Thyroid gland (tissue), 4 donors: ENCODE measurements around the gene SYTL3. TPM values are rescaled to one million over a fixed set of nuclear protein-coding genes. Genes with fewer than 3 reads are reported as not detected.

ENCODE experiments used
- DNase-seq, 2 donors: peaks; one replicate each; pipeline ENCODE4 v3.0.0-alpha.2; 2019
- H3K27ac ChIP-seq, 3 donors: fragments of 200-600 bp; sonication (generic); 1 replicate in 2 of 3; 2 replicates in 1 of 3; pipeline ENCODE4 v1.5.1; 2016 to 2019; ENCODE audit warnings: mild to moderate bottlenecking in 1 of 3, moderate library complexity in 1 of 3
- H3K27me3 ChIP-seq: fragments of 200-600 bp; sonication (generic); one replicate; pipeline ENCODE4 v1.5.1; 2019
- H3K36me3 ChIP-seq, 2 donors: fragments of 200-600 bp; sonication (generic); one replicate each; pipeline ENCODE4 v1.5.1; 2016 to 2019
- H3K4me1 ChIP-seq, 2 donors: fragments of 200-600 bp; sonication (generic); one replicate each; pipeline ENCODE4 v1.5.1; 2017 to 2019
- H3K4me3 ChIP-seq, 3 donors: fragments of 200-600 bp; sonication (generic); replicated peaks in 1 of 3; 1 replicate in 2 of 3; 2 replicates in 1 of 3; pipeline ENCODE4 v1.5.1; 2016; ENCODE audit warnings: mild to moderate bottlenecking in 1 of 3
- H3K9me3 ChIP-seq: fragments of 200-600 bp; sonication (generic); one replicate; pipeline ENCODE4 v1.5.1; 2017
- CTCF ChIP-seq, 6 experiments: fragments of 200-600 bp in 3 of 6; fragments of 450-650 bp in 3 of 6; sonication (generic) in 3 of 6; IDR thresholded peaks; one replicate each; pipeline ENCODE4 v1.5.1; 2016 to 2019; ENCODE audit warnings: antibody characterized with exemption in 6 of 6, mild to moderate bottlenecking in 2 of 6, inconsistent platforms in 1 of 6, moderate library complexity in 1 of 6
- POLR2A ChIP-seq, 2 donors: fragments of 450-650 bp; IDR thresholded peaks; one replicate each; pipeline ENCODE4 v1.6.1; 2017; ENCODE audit warnings: antibody characterized with exemption in 2 of 2, mild to moderate bottlenecking in 2 of 2, moderate library complexity in 1 of 2
- WGBS, 2 donors: methylation state at CpG; one replicate each; pipeline ENCODE4 v1.1.5; 2017; 5-methylcytosine and 5-hydroxymethylcytosine counted together
- intact Hi-C: fragments of 100-400 bp; cut with DNase I; formaldehyde crosslinking; loops from one replicate; pipeline ENCODE4 v1.15.1; 2023
- total RNA-seq, 4 donors: library from RNA; depleted of rRNA; stranded (reverse); fragments of >200 nt; gene quantifications; one replicate each; pipeline ENCODE4 v1.2.3, GENCODE V29; 2016

SYTL3 gene
- total RNA-seq, 4 donors from 2014 or later: 16.9 to 33.0 (median 24.4) TPM

- TF ChIP-seq CTCF (IDR thresholded peaks at IDR 0.05) (no peak), POLR2A (IDR thresholded peaks at IDR 0.05) (no peak)
- H3K9me3 ChIP-seq: no peaks in the 10 kb centered on the region
- H3K4me3 ChIP-seq: no peak overlapping the region
- H3K27me3 ChIP-seq: no peaks in the 10 kb centered on the region
- no peaks in the 10 kb centered on the region for H3K36me3 ChIP-seq
- no peak for DNase-seq
- no peaks in the 10 kb centered on the region for H3K4me1 ChIP-seq
- WGBS, 2 donors: 90 to 92% methylated on average over 12 of the region's 12 CpGs
- intact Hi-C loops: no loop called here
- H3K27ac ChIP-seq: no peak overlapping the region
Observed at GRCh38 chr6:158737710-158738615, 88.1 kb downstream of the SYTL3 start.

- Histone ChIP-seq H3K4me3 (no peak overlapping the region), H3K36me3 (no peaks in the 10 kb centered on the region), H3K9me3 (no peaks in the 10 kb centered on the region), H3K27me3 (no peaks in the 10 kb centered on the region), H3K27ac (no peak overlapping the region), H3K4me1 (no peaks in the 10 kb centered on the region)
- TF ChIP-seq CTCF (IDR thresholded peaks at IDR 0.05) (no peak), POLR2A (IDR thresholded peaks at IDR 0.05) (no peak)
- no peak for DNase-seq
- 97 to 100% methylated on average over 1 of the region's 1 CpG for WGBS, 2 donors
- intact Hi-C loops: no loop called here
Observed at GRCh38 chr6:158739673-158740072, 89.8 kb downstream of the SYTL3 start.

GRCh38 chr6:158743033-158743651, 93.3 kb downstream of the SYTL3 start:
- Histone ChIP-seq H3K4me1 (no peaks in the 10 kb centered on the region), H3K27me3 (no peaks in the 10 kb centered on the region), H3K4me3 (no peak overlapping the region), H3K9me3 (no peaks in the 10 kb centered on the region), H3K36me3 (no peaks in the 10 kb centered on the region), H3K27ac (no peak overlapping the region)
- intact Hi-C loops: no loop called here
- 85 to 87% methylated on average over 6 of the region's 6 CpGs for WGBS, 2 donors
- DNase-seq: no peak
- TF ChIP-seq POLR2A (IDR thresholded peaks at IDR 0.05) (no peak), CTCF (IDR thresholded peaks at IDR 0.05) (no peak)

GRCh38 chr6:158744986-158745430, 95.2 kb downstream of the SYTL3 start:
- no peak for TF ChIP-seq CTCF (IDR thresholded peaks at IDR 0.05)
- TF ChIP-seq POLR2A (IDR thresholded peaks at IDR 0.05): no peak
- 83 to 91% methylated on average over 5 of the region's 5 CpGs for WGBS, 2 donors
- Histone ChIP-seq H3K4me3 (no peak overlapping the region), H3K27ac (no peak overlapping the region), H3K36me3 (no peaks in the 10 kb centered on the region), H3K9me3 (no peaks in the 10 kb centered on the region), H3K27me3 (no peaks in the 10 kb centered on the region), H3K4me1 (no peaks in the 10 kb centered on the region)
- no peak for DNase-seq
- intact Hi-C loops: no loop called here

GRCh38 chr6:158751224-158751623, 101.4 kb downstream of the SYTL3 start:
- WGBS, 2 donors: 87 to 95% methylated on average over 9 of the region's 9 CpGs
- intact Hi-C loops: no loop called here

More at GRCh38 chr6:158751224-158751623, 101.4 kb downstream of the SYTL3 start:
- no peaks in the 10 kb centered on the region for H3K27me3 ChIP-seq
- DNase-seq: no peak
- H3K36me3 ChIP-seq: peaks cover 0 to 6% of the 10 kb centered on the region in 2 donors
- no peak for TF ChIP-seq POLR2A (IDR thresholded peaks at IDR 0.05)
- TF ChIP-seq CTCF (IDR thresholded peaks at IDR 0.05): no peak
- no peak overlapping the region for H3K4me3 ChIP-seq
- H3K27ac ChIP-seq: no peak overlapping the region
- H3K4me1 ChIP-seq: no peaks in the 10 kb centered on the region
- H3K9me3 ChIP-seq: no peaks in the 10 kb centered on the region
